NCI-H2171 treated with DMSO at 0.1 percent for 48 hours (cell line): ENCODE data around the gene RAB36.

ENCODE experiments used
- DNase-seq: peaks from one replicate; lab custom pipeline; 2025; lab: John Stamatoyannopoulos, UW

RAB36 gene

GRCh38 chr22:23206915-23207314 is 61.6 kb downstream of the RAB36 start:
- no peak for DNase-seq

- DNase-seq, result peak; percentile 91
Measured at GRCh38 chr22:23207729-23208393, 62.6 kb downstream of the RAB36 start.

GRCh38 chr22:23210428-23211170 is 65.3 kb downstream of the RAB36 start:
- no peak for DNase-seq

- DNase-seq, result no peak
Measured at GRCh38 chr22:23211622-23212021, 66.3 kb downstream of the RAB36 start.

- no peak for DNase-seq
Measured at GRCh38 chr22:23212061-23213021, 67.1 kb downstream of the RAB36 start.

- DNase-seq, result no peak
Measured at GRCh38 chr22:23213022-23213555, 67.8 kb downstream of the RAB36 start.

GRCh38 chr22:23213581-23214334 is 68.5 kb downstream of the RAB36 start:
- DNase-seq, result no peak
